Stimulated activated CD8-positive, alpha-beta memory T cell treated with anti-CD3 and anti-CD28 coated beads, Interleukin-12 subunit alpha, Interleukin-12 subunit beta, amount 100 ng/mL, for 24 hours (primary cell): ENCODE data around the gene RNF213.
"Not testable (repeated sequence)": the region's sequence is repeated elsewhere in the genome, so short reads cannot be mapped to it uniquely, and the experiment has no call there.

Experiments used
- DNase-seq: peaks from one replicate; pipeline ENCODE4 v3.0.0-alpha.2; 2020; ENCODE audit errors: extremely low read depth

Gene RNF213

DNA sequence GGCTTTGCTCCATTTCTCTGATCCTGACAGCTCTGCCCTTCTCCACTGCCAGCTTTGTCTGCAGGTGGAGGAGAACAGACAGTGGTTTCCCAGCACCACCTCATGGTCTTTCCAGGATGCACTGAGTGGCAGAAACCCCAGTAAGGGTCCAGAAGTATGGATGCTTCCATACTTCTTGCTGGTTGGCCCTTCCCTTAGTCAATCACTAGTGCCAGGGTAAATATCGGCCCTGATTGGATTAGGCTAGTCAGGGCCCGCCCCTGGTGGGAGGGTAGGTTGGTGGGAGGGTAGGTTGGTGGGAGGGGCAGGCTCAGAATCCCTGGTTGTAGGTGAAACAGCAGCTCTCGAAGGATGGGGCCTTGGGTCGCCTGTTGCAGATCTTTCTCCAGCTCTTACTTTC, 10.2 kb downstream of the RNF213 start:
- DNase-seq: no peak

DNA sequence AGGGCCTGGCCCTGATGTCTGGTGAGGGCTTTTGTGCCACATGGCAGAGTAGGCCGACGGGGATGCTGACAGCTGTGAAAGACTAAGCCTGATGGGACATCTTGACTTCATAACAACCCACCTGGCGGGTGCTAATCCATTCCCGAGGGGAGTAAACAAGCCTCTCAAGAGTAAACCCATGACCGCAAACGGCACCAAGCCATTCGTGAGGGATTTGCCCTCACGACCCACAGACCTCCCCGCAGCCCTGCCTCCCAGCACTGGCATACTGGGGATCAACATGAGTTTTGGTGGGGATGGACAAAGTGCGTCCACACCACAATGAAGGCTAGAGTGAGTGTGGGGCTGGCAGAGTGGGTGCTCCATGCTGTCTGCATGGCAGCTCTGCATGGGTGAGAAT, 11.7 kb downstream of the RNF213 start:
- no peak for DNase-seq

DNA sequence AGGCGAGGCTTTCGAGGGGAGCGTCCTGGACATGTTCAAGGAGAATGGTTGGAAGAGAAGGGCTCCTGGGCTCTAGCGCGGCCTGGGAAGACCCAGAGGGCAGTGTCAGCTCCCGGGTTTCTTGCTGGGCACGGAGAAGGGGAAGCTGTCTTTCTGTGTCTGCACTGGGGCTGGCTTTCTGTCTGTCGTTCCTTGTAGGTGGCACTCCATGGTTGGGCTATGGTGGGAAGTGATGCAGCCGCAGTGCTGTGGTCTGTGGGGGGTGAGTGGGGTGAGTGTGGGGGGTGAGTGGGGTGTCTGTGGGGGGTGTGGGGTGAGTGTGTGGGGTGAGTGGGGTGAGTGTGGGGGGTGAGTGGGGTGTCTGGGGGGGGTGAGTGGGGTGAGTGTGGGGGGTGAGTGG, 13.7 kb downstream of the RNF213 start:
- no peak for DNase-seq

DNA sequence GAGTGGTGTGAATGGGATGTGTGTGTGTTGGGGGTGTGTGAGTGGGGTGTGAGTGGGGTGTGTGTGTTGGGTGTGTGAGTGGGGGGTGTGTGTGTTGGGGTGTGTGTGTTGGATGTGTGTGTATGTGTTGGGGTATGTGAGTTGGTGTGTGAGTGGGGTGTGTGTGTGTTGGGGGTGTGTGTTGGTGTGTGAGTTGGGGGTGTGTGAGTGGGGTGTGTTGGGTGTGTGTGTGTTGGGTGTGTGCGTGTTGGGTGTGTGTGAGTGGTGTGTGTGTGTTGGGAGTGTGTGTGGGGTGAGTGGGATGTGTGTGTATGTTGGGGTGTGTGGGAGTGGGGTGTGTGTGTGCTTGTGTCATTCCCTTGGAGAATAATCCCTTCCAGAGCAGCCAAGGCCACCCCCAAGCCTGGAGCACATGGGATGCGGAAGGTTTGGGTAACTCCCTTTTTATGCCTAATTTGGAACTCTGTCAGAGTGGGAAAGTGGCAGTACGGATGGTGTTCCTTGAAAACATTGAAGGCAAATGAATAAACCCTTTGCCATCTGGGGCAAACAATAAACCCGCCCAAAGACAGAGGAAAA, 14.3 kb downstream of the RNF213 start:
- no peak for DNase-seq

DNA sequence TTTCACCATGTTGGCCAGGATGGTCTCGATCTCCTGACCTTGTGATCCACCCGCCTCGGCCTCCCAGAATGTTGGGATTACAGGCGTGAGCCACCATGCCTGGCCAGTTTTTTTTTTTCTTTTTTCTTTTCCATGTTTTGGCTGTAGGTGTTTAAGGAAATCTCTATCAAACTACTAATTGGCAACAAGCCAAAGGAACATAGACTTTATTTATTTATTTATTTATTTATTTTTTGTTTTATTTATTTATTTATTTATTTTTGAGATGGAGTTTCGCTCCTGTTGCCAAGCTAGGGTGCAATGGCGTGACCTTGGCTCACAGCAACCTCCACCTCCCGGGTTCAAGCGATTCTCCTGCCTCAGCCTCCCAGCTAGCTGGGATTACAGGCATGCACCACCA, 15.2 kb downstream of the RNF213 start:
- DNase-seq: not testable (repeated sequence)

DNA sequence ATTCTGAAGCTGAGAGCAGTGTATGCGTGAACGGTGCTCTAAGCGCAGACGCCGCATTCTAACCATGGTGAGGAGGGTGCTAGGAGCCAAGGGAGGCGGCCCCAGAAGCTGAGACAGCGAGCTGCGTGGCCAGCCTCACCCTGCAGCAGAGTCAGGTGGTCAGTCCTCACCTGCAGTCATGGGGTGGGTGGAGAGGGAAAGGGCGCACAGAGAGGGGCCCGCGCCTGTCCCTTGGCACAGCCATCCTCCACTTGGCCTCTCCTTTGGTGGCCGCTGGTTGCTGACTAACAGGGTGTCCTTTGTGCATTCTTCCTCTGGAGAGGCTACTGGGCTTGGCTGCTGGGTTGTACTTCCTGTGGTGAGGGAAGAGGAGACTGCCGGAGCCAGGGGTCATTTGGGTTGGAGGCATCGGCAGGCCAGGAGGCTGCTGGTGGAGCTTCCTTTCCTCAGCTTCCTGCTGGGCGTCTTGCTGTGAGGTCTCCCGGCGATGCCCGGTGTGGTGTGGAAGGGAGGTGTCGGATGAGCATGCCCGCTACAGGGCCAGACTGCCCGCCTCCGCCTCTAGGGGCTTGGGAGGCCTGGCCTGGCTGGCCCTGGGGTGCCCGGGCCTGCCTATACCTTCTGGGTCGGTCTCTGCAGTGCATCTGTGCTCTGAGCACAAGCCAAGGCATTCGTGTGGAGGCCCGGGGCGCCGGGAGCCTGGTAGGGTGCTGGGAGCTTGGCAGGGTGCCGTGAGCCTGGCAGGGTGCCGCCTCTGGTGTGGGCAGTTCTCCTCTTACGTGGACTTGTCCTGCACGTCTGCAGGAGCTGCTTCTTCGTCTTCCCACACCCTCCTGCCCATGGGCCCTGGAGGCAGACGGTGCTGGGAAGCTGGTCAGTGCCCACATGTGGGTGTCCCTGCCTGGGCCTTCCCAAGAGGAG, 17.4 kb downstream of the RNF213 start:
- DNase-seq: no peak

DNA sequence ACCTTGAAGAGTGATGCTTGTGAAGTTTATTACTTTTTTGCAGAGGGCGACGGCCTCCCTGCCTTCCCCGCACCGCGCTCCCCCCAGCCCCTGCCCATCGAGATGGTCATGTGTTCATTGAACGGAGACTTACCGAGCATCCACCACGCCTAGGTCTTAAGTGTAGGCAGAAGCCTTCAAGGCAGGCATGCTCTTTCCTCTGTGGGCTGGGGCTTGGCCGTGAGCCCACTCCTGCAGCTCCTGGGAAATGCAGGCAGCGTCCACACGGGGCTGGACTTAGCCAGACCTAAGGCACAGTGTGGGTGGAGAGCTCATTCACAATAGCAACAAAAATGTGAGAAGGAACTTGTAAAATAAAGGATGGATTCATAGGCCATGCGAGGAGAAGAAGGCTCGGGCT, 19.2 kb downstream of the RNF213 start:
- DNase-seq: no peak

DNA sequence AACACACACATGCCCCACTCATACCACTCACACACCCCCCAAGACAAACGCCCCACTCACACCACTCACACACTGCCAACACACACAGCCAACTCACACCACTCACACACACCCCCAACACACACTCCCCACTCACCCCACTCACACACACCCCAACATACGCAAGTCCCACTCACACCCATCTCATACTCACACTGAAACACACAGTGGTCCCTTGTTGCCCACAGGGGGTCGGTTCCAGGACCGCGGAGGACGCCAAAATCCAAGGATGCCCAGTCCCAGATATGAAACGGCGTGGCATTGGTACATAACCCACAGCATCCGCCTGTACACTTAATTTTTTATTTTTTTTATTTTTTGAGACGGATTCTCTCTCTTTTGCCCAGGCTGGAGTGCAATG, 20.9 kb downstream of the RNF213 start:
- DNase-seq: no peak

DNA sequence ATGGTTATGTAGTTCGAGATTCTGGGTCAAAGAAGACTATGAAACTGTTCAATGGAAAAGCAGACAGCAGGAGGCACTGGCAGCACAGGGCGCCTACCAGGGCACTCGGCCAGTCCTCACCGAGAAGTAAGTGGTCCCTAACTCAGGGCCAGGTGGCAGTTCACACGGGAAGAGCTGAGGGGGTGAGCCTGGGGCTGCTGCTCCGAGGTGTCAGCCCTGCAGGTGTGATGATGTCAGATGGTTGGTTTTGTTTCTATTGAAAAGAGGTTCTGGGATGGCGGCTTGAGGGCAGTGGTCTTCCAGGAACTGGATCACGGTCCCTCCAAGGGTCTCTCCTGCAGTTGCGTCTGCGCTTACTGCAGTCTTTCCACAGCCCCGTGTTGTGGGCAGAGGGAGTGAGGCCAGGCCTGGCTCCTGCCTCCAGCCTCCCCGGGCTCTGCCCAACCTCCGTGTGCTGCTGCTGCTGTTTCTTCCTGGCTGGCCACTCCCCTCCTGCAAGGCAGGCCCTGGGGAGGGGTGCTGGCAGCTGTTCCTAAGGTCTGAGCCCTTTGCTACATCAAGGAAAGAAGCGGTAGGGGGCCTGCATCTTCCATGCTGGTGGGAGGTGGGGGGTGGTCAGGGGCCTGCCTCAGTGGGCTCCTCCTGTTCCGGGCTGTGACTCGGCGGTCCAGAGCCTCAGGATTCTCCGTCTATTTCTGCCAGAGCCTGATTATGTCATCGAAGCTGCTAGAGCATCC, 22.6 kb downstream of the RNF213 start:
- DNase-seq: no peak

DNA sequence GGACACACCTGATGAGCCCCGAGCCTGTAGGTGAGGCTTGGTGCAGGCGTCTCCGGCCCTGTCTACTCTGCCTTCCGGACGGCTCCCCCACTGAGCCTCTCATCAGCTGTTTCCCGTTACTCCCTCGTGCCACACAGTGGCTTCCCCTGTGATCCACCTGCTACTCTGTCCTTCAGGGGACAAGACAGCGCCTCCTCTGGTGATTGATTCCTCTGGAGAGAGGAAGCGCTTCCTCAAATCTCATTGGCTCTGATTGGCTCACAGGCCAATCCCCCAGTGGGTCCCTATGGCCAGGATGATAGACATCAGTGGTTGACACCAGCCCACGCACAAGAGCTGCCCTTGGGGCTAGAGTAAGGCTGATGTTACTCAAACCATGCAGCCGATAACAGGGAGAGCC, 24.0 kb downstream of the RNF213 start:
- no peak for DNase-seq

DNA sequence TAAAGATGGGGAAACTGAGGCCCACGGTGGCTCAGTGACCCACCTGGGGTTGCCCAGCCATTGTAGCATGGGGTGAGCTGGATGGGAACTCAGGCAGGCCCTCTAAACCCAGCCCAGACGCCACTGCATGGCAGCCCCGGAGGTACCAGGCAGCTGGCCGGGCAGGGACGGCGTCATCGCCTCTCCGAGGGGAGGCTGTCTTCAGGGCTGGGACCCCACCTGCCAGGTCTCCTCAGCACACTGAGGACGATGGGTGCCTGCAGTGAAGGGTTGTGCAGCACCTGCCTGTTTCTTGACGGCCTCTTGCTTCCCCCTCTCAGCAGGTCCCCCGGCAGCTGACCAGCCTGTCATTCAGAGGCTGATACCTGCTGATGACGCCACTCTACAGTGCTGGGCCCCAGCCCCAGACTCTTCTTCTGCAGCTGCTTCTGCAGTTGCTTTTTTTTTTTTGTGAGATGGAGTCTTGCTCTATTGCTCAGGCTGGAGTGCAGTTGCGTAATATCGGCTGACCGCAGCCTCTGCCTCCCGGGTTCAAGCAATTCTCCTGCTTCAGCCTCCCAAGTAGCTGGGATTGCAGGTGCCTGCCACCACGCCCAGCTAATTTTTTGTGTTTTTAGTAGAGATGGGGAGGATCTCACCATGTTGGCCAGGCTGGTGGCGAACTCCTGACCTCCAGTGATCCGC, 24.7 kb downstream of the RNF213 start:
- no peak for DNase-seq

DNA sequence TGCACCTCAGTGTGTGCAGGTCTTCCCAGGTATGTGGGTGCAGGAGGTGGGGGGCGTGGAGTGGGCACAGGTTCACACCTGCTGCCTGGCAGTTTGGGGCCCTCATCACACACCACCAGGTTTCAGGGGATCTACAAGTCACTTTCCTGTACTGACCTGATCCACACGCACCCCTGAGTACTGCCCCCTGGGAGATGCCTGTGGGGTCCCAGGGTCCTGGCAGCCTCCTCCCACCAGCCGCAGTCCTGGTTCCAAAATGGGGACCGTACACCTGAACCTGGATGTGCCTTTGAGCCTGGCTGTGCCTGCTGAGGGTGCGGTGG, 25.9 kb downstream of the RNF213 start:
- no peak for DNase-seq

DNA sequence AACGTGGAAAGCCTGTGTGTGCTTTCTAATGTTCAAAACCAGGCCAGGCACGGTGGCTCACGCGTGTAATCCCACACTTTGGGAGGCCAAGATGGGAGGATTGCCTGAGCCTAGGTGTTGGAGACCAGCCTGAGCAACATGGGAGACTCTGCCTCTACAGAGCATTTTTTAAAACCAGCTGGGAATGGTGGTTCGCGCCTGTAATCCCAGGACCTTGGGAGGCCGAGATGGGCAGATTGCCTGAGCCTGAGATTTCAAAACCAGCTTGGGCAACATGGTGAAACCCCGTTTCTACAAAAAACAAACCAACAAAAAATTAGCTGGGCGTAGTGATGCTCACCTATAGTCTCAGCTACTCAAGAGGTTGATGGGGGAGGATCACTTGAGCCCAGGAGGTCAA, 26.4 kb downstream of the RNF213 start:
- no peak for DNase-seq

DNA sequence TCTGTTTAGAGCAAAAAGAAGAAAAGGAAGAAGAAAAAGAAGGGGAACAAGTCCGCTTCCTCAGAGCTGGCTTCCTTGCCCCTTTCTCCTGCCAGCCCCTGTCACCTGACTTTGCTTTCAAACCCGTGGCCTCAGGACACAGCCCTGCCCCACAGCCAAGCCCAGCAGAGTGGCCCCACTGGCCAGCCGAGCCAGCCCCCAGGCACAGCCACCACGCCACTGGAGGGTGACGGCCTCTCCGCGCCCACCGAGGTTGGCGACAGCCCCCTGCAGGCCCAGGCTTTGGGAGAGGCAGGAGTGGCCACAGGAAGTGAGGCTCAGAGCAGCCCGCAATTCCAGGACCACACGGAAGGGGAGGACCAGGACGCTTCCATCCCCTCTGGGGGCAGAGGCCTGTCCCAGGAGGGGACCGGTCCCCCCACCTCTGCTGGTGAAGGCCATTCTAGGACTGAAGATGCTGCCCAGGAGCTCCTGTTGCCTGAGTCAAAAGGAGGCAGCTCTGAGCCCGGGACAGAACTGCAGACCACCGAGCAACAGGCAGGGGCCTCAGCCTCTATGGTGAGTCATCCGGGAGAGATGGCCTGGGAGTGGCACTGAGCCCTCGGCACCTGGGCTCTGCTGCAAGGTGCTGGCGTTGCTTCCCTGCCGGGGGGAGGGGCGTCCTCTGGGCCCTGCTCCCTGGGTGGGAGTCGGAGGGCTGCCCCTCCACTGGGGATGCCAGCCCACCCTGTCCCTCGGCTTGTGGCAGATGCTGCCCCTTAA, 27.3 kb downstream of the RNF213 start:
- DNase-seq: no peak

DNA sequence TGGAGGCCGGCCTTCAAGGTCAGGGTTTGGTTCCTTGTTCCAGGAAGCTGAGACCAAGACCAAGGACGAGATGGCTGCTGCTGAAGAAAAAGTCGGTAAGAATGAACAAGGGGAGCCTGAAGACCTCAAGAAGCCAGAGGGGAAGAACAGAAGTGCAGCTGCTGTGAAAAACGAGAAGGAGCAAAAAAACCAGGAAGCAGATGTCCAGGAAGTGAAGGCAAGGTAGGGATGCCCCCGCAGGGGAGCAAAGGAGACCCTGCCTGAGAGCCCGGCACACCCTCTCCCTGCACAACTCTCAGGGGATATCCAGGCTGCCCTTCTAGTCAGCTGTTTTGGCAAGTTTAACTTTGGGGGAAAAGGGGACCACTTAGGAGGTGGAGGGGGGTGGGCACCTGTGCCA, 29.0 kb downstream of the RNF213 start:
- DNase-seq: no peak

DNA sequence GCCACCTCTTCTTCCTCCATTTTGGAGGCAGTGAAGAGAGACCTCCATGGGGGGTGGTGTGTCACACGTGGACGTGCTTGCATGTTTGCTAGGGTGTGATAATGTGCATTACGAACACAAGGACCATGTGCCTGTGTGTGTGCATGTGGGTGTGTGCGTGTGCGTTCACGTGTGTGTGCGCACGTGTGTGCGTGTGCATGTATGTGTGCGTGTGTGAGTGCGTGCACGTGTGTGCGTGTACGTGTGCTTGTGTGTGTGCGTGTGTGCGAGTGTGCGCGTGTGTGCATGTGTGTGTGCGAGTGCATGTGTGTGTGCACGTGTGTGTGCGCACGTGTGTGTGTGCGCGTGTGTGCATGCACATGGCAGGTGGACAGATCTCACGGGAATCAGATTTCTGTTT, 29.5 kb downstream of the RNF213 start:
- DNase-seq: no peak

DNA sequence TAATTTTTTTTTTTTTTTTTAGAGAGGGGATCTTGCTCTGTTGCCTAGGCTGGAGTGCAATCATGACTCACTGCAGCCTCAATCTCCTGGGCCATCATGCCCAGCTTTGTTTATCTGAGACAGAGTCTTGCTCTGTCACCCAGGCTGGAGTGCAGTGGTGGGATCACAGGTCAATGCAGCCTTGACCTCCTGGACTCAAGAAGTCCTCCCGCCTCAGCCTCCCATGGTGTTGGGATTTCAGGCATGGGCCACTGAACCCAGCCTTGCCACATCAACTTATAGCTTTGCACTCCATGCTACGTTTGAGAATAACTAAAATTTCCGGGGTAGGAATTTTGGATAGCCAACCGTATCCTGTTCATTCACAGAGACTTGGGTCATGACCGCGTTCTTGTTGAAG, 30.6 kb downstream of the RNF213 start:
- DNase-seq: no peak

DNA sequence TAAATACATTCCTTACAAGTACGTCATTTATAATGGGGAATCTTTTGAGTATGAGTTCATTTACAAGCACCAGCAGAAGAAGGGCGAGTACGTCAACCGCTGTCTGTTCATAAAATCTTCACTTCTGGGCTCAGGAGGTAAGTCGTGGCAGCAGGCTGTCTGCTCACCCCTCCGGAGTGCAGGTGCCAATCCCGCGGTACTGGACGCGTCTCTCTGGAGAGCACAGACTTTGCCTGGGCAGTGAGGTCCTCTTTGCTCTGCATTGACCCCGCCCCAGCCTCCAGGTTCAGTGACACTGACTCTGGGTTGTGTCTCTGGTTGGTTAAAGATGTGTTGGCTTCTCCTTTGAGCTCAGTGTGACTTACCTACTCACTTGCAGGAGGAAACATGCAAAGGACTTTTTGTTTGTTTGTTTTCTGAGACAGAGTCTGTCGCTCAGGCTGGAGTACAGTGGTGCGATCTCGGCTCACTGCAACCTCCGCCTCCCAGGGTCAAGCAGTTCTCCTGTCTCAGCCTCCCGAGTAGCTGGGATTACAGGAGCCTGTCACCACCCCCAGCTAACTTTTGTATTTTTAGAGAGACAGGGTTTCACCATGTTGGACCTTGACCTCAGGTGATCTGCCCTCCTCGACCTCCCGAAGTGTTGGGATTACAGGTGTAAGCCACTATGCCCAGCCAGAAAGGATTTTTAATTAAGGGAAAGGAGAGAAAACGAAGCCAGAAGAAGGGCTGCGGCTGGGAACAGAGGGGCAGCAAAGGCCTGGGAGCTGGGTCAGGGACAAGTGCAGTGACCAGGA, 31.2 kb downstream of the RNF213 start:
- DNase-seq: no peak

DNA sequence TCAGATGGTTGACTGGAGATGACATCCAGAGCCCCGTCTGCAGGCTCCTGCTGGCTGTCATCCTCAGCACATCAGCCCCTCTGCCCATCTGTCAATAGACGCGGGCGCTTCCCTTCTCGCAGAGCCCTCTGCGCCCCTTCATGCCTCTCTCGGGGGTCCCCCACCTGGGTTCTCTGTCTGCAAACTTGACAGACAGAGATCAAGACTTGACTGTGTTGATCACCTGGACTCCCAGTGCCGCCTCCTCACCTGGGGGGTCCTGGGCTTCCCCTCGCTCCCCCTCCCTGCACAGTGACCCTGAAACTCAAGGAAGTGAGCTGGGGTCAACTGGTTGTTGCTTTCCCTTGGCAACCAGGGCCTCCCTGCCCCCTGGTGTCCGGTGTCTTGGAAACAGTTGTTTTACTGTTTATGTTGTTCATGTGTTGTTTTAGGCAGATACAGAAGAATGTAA, 31.9 kb downstream of the RNF213 start:
- DNase-seq: no peak

DNA sequence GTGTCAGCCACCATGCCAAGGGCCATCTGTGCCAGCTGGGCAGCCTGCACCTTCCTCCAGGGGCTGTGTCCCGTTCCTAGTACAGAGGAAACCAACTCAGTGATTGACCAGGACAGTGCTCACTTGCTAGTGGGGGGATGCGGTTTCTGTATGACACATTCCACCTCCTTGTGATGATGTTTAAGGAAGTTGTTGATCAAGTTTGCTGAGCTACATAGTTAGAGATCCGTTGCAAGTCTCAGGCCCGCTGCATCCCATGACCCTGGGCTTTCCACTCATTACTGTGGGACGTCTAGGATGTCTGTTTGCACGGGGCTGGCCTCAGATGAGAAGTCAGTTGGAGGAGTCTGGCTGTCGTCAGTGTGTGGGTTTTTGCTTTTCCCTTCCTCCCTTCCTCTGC, 33.6 kb downstream of the RNF213 start:
- no peak for DNase-seq

DNA sequence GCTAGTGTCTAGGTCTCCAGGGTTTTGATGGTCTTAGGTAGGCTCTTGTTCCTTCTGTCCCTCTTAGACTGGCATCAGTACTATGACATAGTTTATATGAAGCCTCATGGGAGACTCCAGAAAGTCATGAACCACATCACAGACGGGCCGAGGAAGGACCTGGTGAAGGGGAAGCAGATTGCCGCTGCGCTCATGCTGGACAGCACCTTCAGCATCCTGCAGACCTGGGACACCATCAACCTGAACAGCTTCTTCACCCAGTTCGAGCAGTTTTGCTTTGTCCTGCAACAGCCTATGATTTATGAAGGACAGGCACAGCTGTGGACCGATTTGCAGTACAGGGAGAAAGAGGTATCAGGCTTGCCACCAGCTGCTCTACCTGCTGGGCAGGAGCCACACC, 34.0 kb downstream of the RNF213 start:
- no peak for DNase-seq
